Germinal center (tissue), 1 donor: ENCODE measurements around the gene MOBP.

Experiments used
- DNase-seq: peaks from one replicate; pipeline ENCODE4 v3.0.0; 2012; ENCODE audit warnings: mixed read lengths, low spot score

The MOBP gene

DNA sequence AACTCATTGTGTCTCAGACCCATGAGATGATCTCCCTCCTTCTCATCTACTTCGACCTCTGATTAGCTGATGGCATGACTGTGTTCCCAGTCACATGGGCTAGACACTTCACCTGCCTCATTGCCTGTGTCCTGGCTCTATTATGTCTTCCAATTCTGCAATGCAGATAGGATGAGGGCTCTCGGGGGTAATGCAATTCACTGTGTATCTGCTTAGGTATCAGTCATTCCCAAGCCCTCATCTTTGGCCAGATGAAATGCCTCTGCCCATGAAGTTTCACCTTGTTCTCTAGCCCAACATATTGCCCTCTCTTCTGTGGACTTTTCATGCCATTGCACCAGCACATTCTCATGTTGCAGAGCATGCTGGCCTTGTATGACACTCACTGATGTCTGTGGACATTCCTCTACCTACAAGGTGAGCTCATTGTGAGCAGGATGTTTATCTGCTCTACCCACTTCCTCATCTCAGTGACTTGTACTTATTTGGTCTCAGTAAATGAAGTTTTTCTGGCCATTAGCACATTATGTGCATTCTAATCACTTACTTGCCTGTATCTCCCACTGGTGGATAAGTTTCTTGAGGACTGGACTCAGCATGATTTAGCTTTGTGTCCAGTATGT, 32.3 kb downstream of the MOBP start:
- DNase-seq, result no peak

DNA sequence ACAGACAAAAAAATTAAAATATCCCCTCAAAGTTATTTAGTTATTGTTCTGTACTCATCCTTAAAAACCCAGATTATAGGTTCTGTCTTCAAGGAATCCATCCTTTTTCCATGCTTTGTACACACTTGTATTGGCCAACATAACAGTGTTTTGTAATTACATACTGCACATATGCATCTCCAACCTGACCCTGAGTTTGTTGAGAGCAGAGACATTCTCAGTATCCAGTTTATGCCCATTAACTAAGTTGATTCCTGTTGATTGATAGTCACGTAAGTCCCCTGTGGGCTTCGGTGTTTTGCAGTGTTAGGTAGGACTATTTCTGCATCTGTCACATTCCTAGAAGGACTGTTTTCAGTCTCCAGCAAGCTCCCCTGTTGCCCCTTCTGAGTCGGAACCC, 33.6 kb downstream of the MOBP start:
- DNase-seq, result no peak

DNA sequence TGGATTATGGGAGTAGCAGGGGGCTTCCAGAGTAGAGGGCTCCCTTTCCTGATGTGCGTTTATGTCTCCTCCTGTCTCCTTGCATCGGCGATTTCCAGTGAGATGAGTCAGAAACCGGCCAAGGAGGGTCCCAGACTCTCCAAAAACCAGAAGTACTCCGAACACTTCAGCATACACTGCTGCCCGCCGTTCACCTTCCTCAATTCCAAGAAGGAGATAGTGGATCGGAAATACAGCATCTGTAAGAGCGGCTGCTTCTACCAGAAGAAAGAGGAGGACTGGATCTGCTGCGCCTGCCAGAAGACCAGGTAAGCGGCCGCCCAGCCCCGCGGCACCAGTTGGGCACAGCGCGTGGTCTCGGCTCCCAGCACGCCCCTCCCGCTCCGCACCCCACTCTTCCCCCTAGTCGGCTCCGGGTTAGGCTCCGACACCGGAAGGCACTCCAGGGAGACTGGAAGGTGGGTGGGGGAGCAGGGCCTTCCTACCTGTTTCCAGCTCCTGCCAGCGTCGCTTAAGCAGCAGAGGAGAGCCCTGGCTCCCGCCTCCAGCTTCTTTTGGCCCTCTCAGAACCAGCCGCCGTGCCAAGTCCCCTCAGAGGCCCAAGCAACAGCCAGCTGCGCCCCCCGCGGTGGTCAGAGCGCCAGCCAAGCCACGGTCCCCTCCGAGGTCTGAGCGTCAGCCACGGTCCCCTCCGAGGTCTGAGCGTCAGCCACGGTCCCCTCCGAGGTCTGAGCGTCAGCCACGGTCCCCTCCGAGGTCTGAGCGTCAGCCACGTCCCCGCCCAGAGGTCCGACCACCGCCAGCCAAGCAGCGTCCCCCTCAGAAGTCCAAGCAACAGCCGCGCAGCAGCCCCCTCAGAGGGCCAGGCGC, 34.7 kb downstream of the MOBP start:
- DNase-seq, result no peak

DNA sequence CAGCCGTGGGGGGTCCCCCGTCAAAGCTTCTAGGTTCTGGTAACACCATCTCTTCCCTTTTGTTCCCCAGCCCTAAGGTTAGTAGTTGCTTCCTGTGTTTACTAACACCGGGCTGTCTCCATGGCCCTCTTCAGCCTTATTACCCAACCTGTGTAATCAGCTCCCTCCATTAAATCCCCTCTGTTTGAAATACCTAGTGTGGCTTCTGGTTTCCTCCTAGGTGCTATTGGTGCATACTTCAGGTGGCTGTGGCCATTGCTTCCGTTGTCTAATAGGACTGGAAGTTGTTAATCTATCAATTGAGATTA, 35.3 kb downstream of the MOBP start:
- DNase-seq, result no peak

DNA sequence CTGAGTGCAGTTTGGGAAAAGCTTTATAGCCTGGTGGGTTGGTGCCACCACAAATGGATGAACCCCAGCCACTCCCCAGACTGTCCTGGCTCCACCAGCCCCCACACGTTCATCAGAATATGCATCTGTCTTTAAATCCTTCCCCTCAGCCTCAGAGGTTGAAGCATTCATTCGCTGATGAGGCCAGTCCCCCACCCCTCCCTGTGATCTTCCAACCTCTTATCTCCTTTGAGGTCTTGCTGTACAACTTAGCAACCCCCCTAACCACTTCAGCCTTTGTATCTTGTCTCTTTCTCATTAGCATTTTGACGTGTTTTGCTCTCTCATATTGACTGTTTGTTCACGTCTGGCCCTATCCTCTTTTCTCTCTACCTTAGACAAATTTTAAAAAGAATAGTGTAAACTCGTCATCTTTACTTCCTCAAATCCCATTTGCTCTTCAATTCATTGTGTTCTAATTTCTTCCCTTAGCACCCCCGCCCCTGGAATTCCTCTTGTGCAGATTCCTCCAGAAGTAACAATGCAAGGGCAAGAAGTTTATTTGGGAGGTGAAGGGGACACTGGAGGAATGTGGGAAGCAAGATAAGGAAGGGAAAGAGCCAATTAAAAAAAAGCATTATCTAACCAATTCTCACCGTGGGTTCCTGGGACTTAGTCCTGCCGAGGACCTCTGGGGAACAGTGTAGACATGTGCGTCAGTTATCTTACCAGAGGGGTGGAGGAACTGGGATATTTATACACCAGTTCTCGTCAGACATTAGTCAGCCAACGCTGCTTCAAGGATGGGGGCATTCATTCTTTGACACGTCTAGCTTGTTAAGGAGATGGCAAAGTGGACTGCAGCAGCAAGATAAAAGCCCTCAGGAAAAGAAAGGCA, 38.6 kb downstream of the MOBP start:
- DNase-seq, result no peak

DNA sequence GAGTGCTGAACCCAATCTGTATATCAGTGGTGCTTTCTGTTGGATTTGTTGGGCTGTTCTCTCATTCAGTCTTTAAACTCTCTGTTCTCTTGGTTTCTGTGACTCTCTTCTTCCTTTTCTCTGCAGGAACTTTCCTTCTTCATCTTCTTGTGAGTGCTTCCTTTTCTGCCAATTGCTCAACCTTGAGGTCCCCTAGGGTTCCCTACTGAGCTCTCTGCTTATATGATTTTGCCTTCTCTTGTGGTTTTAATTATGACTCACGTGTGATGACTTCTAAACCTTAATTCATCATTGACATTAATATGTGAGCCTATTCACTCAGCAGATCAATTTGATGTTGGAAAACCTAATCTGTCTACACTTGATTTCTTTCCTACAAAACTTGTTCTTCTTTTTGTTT, 39.4 kb downstream of the MOBP start:
- DNase-seq, result no peak

DNA sequence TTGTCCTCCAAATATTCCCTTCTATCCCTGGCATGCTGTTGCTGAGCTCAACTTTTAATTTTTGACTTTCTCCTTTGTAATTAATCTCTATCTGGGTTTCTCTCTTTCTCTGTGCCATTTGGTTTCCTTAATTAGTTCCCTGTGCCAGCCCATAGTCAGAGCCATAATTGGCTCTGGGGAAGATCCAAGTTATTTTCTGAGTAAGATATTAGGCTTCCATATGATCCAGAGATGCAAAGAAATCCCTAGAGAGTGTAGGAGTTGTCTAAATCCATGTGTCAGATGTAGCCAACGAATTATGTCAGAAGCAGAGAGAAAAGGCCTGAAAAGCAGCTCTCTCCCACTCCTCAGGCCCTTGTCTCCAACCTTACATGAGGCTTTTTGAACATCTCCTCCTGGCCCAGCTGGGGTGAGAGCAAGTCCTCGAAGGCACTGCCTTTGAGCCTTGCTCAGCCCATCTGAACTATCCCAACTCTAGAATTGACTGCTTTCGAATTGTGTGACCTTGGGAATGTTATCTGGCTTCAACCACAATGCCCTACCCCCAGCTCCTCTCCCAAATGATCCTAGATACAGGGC, 46.4 kb downstream of the MOBP start:
- DNase-seq, result no peak

DNA sequence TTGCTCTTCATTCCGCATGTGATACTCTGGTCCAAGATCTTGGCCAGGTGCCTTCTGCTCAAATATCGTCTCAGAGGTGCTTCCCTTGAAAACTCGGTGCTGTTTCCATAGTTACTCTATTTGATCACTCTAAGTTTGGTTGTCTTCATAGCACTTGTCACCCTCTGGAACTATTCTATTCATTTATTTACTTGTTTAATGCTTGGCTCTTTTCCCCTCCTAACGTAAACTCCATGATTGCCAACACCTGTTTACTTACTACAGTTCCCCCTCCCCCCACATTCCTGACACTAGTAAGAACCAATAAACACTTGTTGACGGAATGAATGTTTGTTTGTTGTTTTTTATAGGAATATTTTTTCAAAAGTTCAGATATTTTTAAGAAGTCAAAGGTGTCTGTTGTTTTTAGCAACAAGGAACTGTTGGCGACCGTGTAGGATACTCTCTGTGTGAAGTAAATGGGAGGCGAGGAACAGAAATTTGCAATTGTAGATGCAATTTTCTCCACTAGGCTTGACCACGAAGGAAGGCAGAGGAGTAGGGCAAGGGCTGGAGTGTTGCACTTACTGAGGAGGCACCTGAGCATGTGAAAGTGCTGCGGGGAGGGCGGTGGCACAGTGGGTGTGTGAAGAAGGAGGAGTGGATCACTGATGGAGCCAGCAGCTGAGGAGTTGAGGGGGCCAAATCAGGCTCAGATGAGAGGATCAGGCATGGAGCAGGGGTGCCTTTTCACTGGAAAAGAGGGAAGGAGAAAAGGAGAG, 48.4 kb downstream of the MOBP start:
- no peak for DNase-seq

DNA sequence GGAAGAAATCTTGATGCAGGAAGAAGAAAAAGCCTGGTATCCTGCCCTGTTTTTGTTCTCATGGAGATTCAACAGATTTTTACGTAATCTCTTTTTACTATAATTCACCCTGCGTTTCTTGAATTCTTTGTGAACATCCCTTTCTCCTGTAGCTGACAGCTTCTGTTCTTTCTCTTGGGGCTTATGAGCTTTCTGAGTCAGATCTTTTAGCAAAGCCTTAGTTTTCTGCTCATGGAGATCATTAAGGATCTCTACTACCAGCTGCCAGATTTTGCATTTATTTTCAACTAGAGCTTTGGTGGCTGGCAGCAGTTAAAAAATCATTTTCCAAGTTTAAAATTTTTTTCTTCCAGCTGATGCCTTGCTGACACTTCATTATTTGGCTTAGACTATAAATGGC, 51.6 kb downstream of the MOBP start:
- DNase-seq, result no peak

DNA sequence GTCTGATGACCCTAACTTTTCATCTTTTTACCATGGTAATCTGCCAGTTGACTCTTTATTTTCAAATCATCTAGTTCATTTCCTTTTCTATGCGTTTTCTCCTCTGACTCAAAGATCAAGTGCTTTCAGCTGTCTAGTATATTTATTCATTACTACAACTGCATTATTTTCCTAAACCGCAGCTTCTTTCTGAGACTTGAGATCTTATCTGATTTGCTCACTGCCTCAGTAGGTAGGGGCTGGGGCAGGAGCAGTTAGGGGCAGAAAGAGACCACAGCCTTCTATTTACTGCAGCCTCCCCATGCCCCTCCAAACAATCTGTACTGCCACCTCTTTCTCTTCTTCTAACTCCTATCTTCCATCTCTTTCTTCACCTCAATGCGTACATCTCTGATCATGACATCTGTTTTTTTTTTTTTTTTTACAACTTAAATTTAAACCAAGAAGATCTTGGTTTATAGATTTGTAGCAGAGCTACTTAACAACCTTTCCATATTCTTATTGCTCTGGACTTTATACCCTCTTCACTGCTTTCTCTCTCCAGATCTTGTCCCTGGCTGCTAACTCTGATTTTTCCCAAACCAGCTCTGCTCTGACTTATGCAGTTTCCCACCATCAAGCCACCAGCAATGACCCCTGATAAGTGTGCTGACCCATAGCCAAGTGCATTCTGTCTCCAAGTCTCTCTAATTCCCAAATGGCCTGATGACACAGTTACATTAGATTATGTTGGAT, 52.2 kb downstream of the MOBP start:
- DNase-seq, result no peak

DNA sequence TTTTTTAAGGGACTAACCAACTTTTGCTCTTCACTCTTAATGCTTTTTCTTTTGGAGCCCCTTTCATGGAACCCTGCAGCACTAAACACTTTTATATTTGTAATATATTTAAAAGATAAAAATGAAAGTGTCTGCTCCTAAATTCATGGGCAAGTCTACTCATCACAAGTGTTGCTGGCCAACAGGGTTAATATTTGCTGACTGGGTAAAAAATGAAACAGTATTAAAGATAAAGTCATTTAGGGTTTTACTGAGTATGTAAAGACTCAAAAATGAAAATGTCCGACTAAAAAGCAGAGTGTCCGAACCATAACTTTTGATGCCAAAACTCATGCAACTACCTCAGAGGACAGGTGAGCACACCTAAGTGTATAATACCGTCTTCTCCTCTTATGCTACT, 54.0 kb downstream of the MOBP start:
- no peak for DNase-seq

DNA sequence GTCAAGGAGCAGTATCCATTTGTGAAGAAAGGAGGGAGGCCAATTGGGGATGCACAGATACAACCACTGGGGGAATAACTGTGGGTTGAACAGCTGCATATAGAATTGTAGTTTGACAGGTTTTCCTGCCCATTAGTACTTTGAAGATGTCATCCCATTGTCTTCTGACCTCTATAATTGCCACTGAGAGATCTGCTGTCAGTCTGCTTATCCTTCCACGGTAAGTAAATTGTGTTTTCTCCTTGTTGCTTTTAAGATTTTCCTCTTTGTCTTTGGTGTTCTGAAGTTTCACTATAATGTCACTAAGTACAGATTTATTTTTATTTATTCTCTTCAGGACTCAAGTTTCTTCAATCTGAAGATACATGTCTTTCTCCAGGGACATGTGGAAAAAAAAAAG, 56.6 kb downstream of the MOBP start:
- no peak for DNase-seq

DNA sequence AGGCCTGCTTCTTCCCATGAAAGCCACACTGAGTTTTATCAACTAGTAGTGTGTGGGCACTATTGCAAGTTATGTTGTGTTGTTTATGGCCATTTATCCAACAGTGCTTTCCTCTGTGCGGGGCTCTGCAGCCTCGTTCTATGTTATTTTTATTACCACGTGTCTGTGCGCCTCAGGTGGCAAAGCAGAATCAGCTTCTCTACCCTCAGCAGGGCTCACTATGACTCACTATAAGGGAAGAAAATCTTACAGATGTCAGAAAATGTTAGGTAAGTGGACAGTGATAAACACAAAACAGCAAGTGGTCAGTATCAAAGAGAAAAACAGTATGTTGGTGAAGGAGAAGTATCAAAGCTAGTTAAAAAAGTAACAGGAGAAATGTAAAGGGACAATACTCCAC, 61.4 kb downstream of the MOBP start:
- DNase-seq, result no peak

DNA sequence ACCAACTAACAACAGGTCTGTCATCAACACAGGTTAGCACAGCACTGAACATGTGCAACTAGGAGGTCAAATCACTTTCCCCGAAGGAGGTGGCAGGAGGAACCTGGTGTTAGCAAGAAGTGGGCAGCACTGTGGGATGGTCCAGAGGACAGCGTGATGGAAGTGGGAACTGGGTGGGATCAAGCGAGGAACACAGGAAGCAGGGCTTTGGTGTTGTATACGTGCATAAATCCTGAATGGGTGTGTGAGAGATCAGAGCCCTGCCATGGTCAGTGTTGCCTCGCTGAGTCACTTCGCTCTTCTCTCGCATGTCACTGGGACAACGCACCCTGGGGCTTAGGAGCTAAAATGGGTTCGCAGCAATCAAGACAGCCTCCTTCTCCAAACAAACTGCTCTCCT, 62.1 kb downstream of the MOBP start:
- no peak for DNase-seq

DNA sequence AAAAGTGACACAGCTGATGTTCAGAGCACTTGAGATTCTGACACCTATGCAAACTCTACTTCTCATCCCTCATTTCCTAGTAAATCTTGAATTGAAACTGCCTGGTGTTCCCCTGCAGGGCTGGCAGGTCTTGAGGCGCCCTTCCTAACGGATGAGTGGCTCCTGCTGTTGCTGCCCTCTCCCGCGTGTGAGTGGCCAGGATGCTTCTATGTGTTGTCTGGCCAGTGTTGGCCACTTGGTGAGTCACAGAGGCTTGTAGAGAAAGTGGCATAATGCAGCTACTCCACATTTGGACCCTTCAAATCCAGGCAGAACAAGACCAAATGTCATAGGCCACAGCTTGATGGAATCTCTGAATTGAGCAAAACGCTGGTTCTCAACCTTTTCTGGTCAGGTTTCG, 63.6 kb downstream of the MOBP start:
- DNase-seq, result no peak

DNA sequence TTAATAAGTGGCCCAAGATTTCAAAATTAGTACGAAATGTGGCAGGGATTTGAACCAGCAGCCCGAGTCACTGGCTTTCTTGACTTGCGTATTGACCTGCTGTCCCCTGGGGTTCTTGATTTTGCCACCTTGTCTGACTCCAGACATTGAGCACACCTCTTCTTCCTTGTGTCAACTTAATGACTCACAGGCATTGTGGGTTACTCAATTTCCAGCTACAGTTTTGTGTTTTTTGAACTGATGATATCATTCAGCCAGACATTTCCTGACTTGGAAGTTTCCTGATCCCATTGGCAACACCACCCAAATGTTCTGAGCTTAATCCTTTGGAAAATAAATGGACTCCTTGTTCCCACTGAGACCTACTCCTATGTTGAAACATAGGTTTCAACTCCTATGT, 64.2 kb downstream of the MOBP start:
- DNase-seq, result no peak

DNA sequence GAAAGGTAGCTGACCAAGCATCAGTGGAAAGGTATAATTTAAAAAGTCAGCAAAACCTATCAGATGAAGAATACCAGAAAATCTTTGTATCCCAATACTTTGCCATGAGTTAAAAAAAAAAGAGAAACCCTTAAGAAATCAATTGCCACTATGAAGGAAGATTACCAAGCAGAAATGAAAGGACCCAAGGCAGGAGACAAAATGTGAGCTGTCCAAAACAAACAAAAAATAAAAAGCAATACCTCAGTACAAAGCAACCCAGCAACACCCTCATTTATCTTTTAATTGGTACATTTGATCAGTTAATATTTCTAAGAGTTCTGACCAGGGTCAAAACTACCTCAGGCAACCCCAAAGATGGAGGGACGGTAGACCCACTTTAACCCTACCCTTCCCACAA, 65.3 kb downstream of the MOBP start:
- DNase-seq, result no peak

DNA sequence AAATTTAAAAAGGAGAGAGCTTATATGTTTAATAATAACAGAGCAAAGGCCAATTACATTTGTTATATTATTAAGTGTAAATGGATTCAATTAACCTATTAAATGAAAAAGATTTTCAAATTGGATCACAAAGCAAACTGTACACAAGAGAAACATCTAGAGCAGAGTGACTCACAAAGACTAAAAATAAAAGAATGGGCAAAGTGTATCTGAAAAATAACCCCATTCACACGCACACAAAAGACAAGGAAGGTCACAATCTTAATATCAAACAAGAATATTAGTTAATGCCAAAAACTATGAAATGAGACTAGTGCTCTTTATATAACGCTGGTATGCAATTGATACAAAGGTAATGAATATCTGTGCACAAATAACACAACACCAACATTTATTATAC, 65.7 kb downstream of the MOBP start:
- no peak for DNase-seq

DNA sequence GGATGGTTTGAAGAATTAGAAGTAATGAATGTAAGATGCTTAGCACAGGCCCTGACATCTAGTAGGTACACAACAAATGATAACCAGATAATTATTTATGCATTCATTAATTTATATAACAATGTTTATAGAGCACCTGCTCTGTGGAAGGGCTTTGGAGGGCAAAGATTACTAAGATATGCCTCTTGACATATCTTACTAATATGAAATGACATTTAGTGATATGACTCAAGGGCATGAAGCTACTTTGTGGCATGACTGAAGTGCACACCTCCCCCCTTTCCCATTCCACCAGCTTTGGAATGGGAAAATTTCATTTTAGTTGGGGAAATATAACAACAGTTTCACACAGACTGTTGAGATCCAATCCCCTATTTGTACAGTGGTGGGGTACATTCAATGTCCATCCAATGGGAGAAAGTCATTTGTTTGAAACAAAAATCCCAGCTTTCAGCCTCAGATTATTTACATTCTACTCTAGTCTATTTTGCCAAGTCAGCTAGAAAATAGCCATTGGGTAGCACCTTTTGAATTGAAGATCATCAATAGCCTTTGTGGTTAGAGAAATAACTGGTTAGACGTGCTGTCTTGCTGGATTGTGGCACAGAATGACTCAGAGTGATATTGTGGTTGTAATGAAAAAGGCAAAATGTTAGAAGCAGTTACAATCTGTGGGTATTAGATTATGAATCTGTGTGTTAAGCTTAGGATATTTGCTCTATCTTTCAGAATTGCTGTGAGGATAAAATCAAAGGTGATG, 72.9 kb downstream of the MOBP start:
- no peak for DNase-seq

DNA sequence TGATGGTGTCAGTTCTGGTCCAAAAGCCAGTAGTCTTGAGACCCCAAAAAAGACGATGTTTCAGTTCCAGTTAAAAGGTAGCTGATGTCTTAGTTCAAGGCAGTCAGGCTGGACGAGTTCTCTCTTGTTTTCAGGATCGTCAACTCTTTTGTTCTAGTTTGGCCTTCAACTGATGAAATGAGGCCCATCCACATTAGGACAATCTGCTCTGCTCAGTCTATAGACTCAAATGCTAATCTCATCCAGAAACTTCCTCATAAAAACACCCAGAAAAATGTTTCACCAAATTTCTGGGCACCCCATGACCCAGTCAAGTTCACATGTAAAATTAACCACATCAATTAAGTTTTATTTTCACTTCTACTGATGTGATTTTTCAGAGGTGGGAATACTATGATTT, 74.0 kb downstream of the MOBP start:
- DNase-seq, result no peak

DNA sequence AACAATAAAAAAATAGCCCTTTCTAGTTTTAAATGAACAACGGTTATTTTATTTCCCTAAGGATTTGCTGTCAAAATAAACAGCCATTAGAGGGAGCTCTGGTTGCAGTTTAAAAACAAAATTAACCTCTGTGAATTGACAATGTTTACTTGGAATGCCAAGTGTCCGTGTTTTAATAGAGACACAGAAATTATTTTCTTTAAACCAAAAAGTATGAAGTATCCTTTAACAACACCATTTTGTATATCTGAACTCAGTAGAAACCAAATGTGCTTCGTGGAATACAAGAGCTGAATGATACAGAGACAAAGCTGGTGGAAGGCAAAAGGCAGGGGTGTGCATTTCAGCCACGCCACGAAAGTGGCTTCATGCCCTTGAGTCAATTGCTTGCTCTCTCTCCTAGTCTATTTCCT, 74.4 kb downstream of the MOBP start:
- DNase-seq, result no peak
